BJ (cell line): ENCODE results near the gene JAG2. TPM values are rescaled to one million over a fixed set of nuclear protein-coding genes. Genes with fewer than 3 reads are reported as not detected.

ENCODE experiments used
- CTCF ChIA-PET: fragments of 350-600 bp; formaldehyde crosslinking; extraction: SDS; loops from one replicate; lab custom pipeline; 2021; ENCODE audit warnings: antibody characterized with exemption, inconsistent platforms; lab: Yijun Ruan, JAX
- POLR2A ChIA-PET: fragments of 300-600 bp; sonication (Branson Sonifier 250); formaldehyde crosslinking; extraction: SDS; loops from one replicate; lab custom pipeline; 2021; ENCODE audit warnings: antibody characterized with exemption; lab: Charles Lee
- DNase-seq: peaks from one replicate; pipeline ENCODE4 v3.0.0-alpha.2; 2011; ENCODE audit warnings: low read depth
- H3K27me3 ChIP-seq: 2 replicates; pipeline ENCODE4 v1.6.0; 2011; ENCODE audit warnings: low read length; ENCODE audit not compliant: control insufficient read depth, insufficient read depth
- H3K36me3 ChIP-seq: 2 replicates; pipeline ENCODE4 v1.5.1; 2011; ENCODE audit warnings: low read length; ENCODE audit not compliant: control insufficient read depth, insufficient read depth
- H3K4me3 ChIP-seq: 2 replicates; pipeline ENCODE4 v1.5.1; 2011; ENCODE audit warnings: low read depth, mild to moderate bottlenecking, control low read depth, low read length
- polyA plus RNA-seq: library from polyadenylated mRNA; depleted of rRNA; stranded (reverse); fragments of >200 nt; gene quantifications from 2 replicates; pipeline ENCODE4 v1.2.3, GENCODE V29; 2011
- TF ChIP-seq, protein P1 (sequence below): IDR thresholded peaks from 2 replicates; pipeline ENCODE4 v1.5.1; 2011; ENCODE audit warnings: low read depth, mild to moderate bottlenecking, control low read depth, inconsistent platforms, low read length, moderate library complexity; ENCODE audit not compliant: insufficient read depth

JAG2 gene
- polyA plus RNA-seq, 1 experiment: 0.23 TPM

DNA sequence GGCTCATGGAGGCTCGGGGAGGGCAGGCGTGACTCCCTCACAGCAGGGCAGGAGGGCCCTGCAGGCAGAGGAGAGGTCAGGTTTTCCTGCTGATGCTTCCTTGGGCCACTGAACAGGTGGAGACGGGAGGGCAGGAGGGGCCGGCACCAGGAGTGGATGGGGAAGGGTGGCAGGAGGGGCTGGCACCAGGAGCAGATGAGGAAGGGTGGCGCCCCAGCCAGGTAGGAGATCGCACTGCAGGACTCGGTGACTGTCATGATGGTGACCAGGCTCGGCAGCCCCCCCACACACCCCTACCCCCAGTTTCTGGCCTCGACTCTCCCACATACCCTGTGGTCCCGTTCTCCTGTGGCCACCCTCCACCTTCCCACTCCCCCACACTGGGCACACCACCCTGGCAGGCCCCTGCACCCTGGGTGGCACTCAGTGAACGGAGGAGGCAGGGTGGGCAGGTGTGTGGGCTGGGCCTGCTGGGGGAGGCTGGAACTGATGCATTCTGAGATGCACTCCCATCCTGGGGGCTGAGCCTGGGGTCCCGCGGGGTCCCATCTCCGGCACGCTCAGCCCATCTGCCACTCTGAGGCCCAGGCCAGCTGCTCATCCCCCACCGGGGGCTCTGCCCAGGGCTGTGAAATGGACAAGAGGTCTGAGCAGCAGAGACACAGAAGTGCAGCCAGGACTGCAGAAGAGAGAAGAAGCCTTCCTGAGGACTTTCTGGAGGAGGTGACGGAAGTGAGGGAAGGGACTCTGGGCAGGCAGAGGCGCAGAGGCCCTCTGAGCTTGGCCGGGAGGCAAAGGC lies 9.7 kb upstream of the JAG2 start:
- CTCF ChIA-PET: no interaction called here

GRCh38 chr14:105177082-105177481 lies 8.5 kb upstream of the JAG2 start:
- no peak overlapping the region for H3K4me3 ChIP-seq
- TF ChIP-seq, protein P1, sequence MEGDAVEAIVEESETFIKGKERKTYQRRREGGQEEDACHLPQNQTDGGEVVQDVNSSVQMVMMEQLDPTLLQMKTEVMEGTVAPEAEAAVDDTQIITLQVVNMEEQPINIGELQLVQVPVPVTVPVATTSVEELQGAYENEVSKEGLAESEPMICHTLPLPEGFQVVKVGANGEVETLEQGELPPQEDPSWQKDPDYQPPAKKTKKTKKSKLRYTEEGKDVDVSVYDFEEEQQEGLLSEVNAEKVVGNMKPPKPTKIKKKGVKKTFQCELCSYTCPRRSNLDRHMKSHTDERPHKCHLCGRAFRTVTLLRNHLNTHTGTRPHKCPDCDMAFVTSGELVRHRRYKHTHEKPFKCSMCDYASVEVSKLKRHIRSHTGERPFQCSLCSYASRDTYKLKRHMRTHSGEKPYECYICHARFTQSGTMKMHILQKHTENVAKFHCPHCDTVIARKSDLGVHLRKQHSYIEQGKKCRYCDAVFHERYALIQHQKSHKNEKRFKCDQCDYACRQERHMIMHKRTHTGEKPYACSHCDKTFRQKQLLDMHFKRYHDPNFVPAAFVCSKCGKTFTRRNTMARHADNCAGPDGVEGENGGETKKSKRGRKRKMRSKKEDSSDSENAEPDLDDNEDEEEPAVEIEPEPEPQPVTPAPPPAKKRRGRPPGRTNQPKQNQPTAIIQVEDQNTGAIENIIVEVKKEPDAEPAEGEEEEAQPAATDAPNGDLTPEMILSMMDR: no peak
- POLR2A ChIA-PET: no interaction called here

More for the DNA sequence above, 9.7 kb upstream of the JAG2 start:
- Histone ChIP-seq H3K4me3 (no peak overlapping the region), H3K27me3 (no peaks in the 10 kb centered on the region; the same call in 1 of the 2 replicates), H3K36me3 (no peaks in the 10 kb centered on the region)
- POLR2A ChIA-PET: no interaction called here
- TF ChIP-seq, protein P1: no peak
- DNase-seq: no peak

GRCh38 chr14:105176513-105176912 lies 7.9 kb upstream of the JAG2 start:
- POLR2A ChIA-PET: no interaction called here
- H3K27me3 ChIP-seq: no peaks in the 10 kb centered on the region; the same call in 1 of the 2 replicates
- DNase-seq: no peak

More at GRCh38 chr14:105177082-105177481, 8.5 kb upstream of the JAG2 start:
- no peaks in the 10 kb centered on the region; the same call in 1 of the 2 replicates for H3K27me3 ChIP-seq
- DNase-seq: no peak
- H3K36me3 ChIP-seq: no peaks in the 10 kb centered on the region
- CTCF ChIA-PET: no interaction called here

GRCh38 chr14:105173901-105174894 lies 5.6 kb upstream of the JAG2 start:
- peaks cover 14% of the 10 kb centered on the region for H3K27me3 ChIP-seq
- TF ChIP-seq, protein P1: no peak
- DNase-seq: no peak
- ChIA-PET CTCF (interaction anchor here (1.5 kb wide), 1 partner anchor 8 kb away, joined by 4 read pairs; no protein-coding TSS in a partner anchor), POLR2A (no interaction called here)
- no peak overlapping the region for H3K4me3 ChIP-seq
- no peaks in the 10 kb centered on the region for H3K36me3 ChIP-seq

More at GRCh38 chr14:105176513-105176912, 7.9 kb upstream of the JAG2 start:
- Histone ChIP-seq H3K36me3 (no peaks in the 10 kb centered on the region), H3K4me3 (no peak overlapping the region)
- CTCF ChIA-PET: interaction anchor here (0.8 kb wide), 1 partner anchor 10 kb away, joined by 3 read pairs; no protein-coding TSS in a partner anchor
- TF ChIP-seq, protein P1: no peak
